ENCODE data around the gene BICC1. TPM values are rescaled to one million over a fixed set of nuclear protein-coding genes. Genes with fewer than 3 reads are reported as not detected.

Gene BICC1
- total and polyA plus RNA-seq, 2 donors (not counting 1 experiment from before 2014, with no cell fraction given): 22.6 to 64.7 TPM

DNA sequence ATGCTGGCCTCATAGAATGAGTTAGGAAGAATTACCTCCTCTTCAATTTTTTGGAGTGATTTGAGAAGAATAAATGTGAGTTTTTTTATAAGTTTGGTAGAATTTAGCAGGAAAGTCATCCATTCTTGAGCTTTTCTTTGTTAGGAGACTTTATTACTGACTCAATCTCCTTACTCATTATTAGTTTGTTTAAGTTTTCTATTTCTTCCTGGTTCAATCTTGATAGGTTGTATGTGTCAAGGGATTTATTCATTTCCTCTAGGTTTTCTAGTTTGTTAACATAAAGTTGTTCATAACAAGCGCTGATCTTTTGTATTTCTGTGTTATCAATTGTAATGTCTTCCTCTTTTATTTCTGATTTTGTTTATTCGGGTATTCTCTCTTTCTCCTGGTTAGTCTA lies 47.4 kb downstream of the BICC1 start:
- no peaks in the 10 kb centered on the region for H4K20me1 ChIP-seq (ENCODE audit: control insufficient read depth, extremely low read depth, insufficient read depth, low read length)
- no peak overlapping the region for H3K4me3 ChIP-seq (replicated peaks in 1 of 4; ENCODE audit: control extremely low read depth in 1 of 4, insufficient read depth in 1 of 4, low read depth in 3 of 4, low read length in 4 of 4)
- no peak overlapping the region for H3K9ac ChIP-seq (ENCODE audit: insufficient read depth, low read length)
- no peak overlapping the region for H2AFZ ChIP-seq (ENCODE audit: low read length)
- peaks cover 29% of the 10 kb centered on the region for H3K79me2 ChIP-seq (ENCODE audit: control insufficient read depth, insufficient read depth, low read length)
- no peak for DNase-seq (ENCODE audit: low read depth in 2 of 2)
- no peaks in the 10 kb centered on the region for H3K36me3 ChIP-seq (ENCODE audit: control insufficient read depth, insufficient read depth, low read length)
- no peak overlapping the region for H3K4me2 ChIP-seq (ENCODE audit: extremely low read depth, insufficient read depth, low read length)
- TF ChIP-seq EZH2 (IDR thresholded peaks at IDR 0.05; ENCODE audit: low read length, missing control alignments) (no peak), CTCF (conservative IDR thresholded peaks at IDR 0.05 in 1 of 2, IDR thresholded peaks at IDR 0.05 in 1 of 2; ENCODE audit: low read depth in 1 of 2, low read length in 2 of 2) (no peak)
- no peaks in the 10 kb centered on the region for H3K27me3 ChIP-seq (ENCODE audit: control insufficient read depth, insufficient read depth, low read length)
- H3K9me3 ChIP-seq (ENCODE audit: control insufficient read depth, insufficient read depth, low read depth, low read length): no peaks in the 10 kb centered on the region
- H3K27ac ChIP-seq (ENCODE audit: insufficient read depth, low read length): no peak overlapping the region
- H3K4me1 ChIP-seq (ENCODE audit: control insufficient read depth, extremely low read depth, insufficient read depth, low read length): no peaks in the 10 kb centered on the region

DNA sequence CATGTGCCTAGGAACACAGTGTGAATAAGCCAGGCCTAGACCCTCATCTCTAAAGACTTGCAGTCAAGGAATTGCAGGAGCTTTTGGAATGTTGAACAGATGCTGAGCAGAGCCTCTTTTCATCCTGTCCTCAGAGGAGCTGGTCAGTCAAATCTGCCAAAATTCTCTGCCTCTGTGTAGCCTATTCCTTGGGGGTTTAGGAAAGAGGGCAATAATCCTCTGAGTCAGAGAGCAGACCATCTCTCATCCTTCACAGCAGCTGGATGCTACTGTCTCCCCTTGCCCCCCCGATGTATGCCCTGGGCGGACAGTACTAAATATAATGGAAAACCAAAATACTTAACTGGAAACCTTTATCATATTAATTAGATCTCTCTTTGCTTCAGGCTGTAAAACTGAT lies 52.6 kb downstream of the BICC1 start:
- no peak for TF ChIP-seq EZH2 (IDR thresholded peaks at IDR 0.05; ENCODE audit: low read length, missing control alignments)
- TF ChIP-seq CTCF (conservative IDR thresholded peaks at IDR 0.05 in 1 of 2, IDR thresholded peaks at IDR 0.05 in 1 of 2; ENCODE audit: low read depth in 1 of 2, low read length in 2 of 2): no peak
- H3K4me3 ChIP-seq (replicated peaks in 1 of 4; ENCODE audit: control extremely low read depth in 1 of 4, insufficient read depth in 1 of 4, low read depth in 3 of 4, low read length in 4 of 4): no peak overlapping the region
- H3K4me1 ChIP-seq (ENCODE audit: control insufficient read depth, extremely low read depth, insufficient read depth, low read length): no peaks in the 10 kb centered on the region
- H4K20me1 ChIP-seq (ENCODE audit: control insufficient read depth, extremely low read depth, insufficient read depth, low read length): no peaks in the 10 kb centered on the region
- H3K27me3 ChIP-seq (ENCODE audit: control insufficient read depth, insufficient read depth, low read length): no peaks in the 10 kb centered on the region
- peaks cover 29% of the 10 kb centered on the region for H3K79me2 ChIP-seq (ENCODE audit: control insufficient read depth, insufficient read depth, low read length)
- H3K9me3 ChIP-seq (ENCODE audit: control insufficient read depth, insufficient read depth, low read depth, low read length): no peaks in the 10 kb centered on the region
- no peak overlapping the region for H2AFZ ChIP-seq (ENCODE audit: low read length)
- no peak overlapping the region for H3K4me2 ChIP-seq (ENCODE audit: extremely low read depth, insufficient read depth, low read length)
- H3K36me3 ChIP-seq (ENCODE audit: control insufficient read depth, insufficient read depth, low read length): no peaks in the 10 kb centered on the region
- H3K9ac ChIP-seq (ENCODE audit: insufficient read depth, low read length): no peak overlapping the region
- H3K27ac ChIP-seq (ENCODE audit: insufficient read depth, low read length): no peak overlapping the region
- DNase-seq (ENCODE audit: low read depth in 2 of 2): no peak

DNA sequence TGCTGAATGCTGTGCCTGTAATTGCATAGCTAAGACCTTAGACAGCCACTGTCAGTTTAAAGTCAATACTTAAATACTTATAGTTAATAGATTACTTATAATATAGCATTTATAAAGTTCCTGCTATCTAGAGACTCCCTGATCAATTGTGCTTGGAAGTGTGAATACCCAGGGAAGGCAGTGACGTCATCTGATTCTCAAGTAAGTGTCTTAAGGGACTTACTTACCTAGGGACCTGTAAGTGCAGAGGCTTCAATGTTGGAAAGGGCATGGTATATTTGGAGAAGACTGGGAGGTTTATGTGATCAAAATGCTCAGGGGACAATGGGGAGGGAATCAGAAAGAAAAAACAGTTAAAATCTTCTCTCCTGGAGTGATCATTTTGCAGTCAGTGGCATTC lies 55.0 kb downstream of the BICC1 start:
- H3K4me1 ChIP-seq (ENCODE audit: control insufficient read depth, extremely low read depth, insufficient read depth, low read length): no peaks in the 10 kb centered on the region
- H3K9ac ChIP-seq (ENCODE audit: insufficient read depth, low read length): no peak overlapping the region
- peaks cover 30% of the 10 kb centered on the region for H3K79me2 ChIP-seq (ENCODE audit: control insufficient read depth, insufficient read depth, low read length)
- H3K27me3 ChIP-seq (ENCODE audit: control insufficient read depth, insufficient read depth, low read length): no peaks in the 10 kb centered on the region
- H4K20me1 ChIP-seq (ENCODE audit: control insufficient read depth, extremely low read depth, insufficient read depth, low read length): no peaks in the 10 kb centered on the region
- H3K27ac ChIP-seq (ENCODE audit: insufficient read depth, low read length): no peak overlapping the region
- DNase-seq (ENCODE audit: low read depth in 2 of 2): no peak
- H2AFZ ChIP-seq (ENCODE audit: low read length): no peak overlapping the region
- no peak overlapping the region for H3K4me3 ChIP-seq (replicated peaks in 1 of 4; ENCODE audit: control extremely low read depth in 1 of 4, insufficient read depth in 1 of 4, low read depth in 3 of 4, low read length in 4 of 4)
- H3K4me2 ChIP-seq (ENCODE audit: extremely low read depth, insufficient read depth, low read length): no peak overlapping the region
- TF ChIP-seq CTCF (conservative IDR thresholded peaks at IDR 0.05 in 1 of 2, IDR thresholded peaks at IDR 0.05 in 1 of 2; ENCODE audit: low read depth in 1 of 2, low read length in 2 of 2) (no peak), EZH2 (IDR thresholded peaks at IDR 0.05; ENCODE audit: low read length, missing control alignments) (no peak)
- H3K36me3 ChIP-seq (ENCODE audit: control insufficient read depth, insufficient read depth, low read length): no peaks in the 10 kb centered on the region
- no peaks in the 10 kb centered on the region for H3K9me3 ChIP-seq (ENCODE audit: control insufficient read depth, insufficient read depth, low read depth, low read length)
